H1 (cell line): Measurements from ENCODE around the gene SKIDA1. TPM values are rescaled to one million over a fixed set of nuclear protein-coding genes. Genes with fewer than 3 reads are reported as not detected.
A peak's percentile ranks its signal among the peaks of the same experiment; 100 is the strongest.

Experiments used
- ASH2L ChIP-seq: fragments of 200-600, 300-600 bp; sonication (generic); IDR thresholded peaks from one replicate; pipeline ENCODE4 v1.7.1; 2017; ENCODE audit warnings: low read length
- CBX5 ChIP-seq: fragments of 300-800, 300-1000 bp; sonication (generic); IDR thresholded peaks from 2 replicates; pipeline ENCODE4 v1.7.1; 2016; ENCODE audit warnings: antibody characterized with exemption, low read length, low read depth
- CEBPB ChIP-seq: IDR thresholded peaks from 2 replicates; pipeline ENCODE4 v1.6.1; 2012; ENCODE audit warnings: low read depth, low read length
- CREB1 ChIP-seq: IDR thresholded peaks from 2 replicates; pipeline ENCODE4 v1.6.1; 2012; ENCODE audit warnings: inconsistent platforms
- FOSL1 ChIP-seq: IDR thresholded peaks from 2 replicates; pipeline ENCODE4 v1.6.1; 2011; ENCODE audit warnings: mild to moderate bottlenecking, low read depth, low read length, moderate library complexity; ENCODE audit not compliant: insufficient read depth
- GTF2F1 ChIP-seq: IDR thresholded peaks from 2 replicates; pipeline ENCODE4 v1.6.1; 2012; ENCODE audit warnings: low read depth, low read length, improper control_type of control experiment, borderline replicate concordance
- HDAC2 ChIP-seq, 2 experiments: fragments of 300-600 bp in 1 of 2; sonication (generic) in 1 of 2; IDR thresholded peaks; 2 replicates each; pipeline ENCODE4 v1.6.1; 2011 to 2012; ENCODE audit warnings: low read depth in 2 of 2, low read length in 2 of 2, mild to moderate bottlenecking in 2 of 2, moderate library complexity in 2 of 2, borderline replicate concordance in 1 of 2, inconsistent platforms in 1 of 2
- HDAC6 ChIP-seq: IDR thresholded peaks from one replicate; pipeline ENCODE4 v1.7.1; 2012; ENCODE audit warnings: low read depth, mild to moderate bottlenecking, inconsistent platforms, low read length, moderate library complexity
- JUN ChIP-seq: IDR thresholded peaks from 2 replicates; pipeline ENCODE4 v1.6.1; 2011; ENCODE audit warnings: low read depth, mild to moderate bottlenecking, improper control_type of control experiment, low read length
- KDM1A ChIP-seq: fragments of 200-600, 300-600 bp; sonication (generic); IDR thresholded peaks from 2 replicates; pipeline ENCODE4 v1.7.1; 2016; ENCODE audit warnings: mild to moderate bottlenecking, low read length, borderline replicate concordance
- KDM4A ChIP-seq: IDR thresholded peaks from one replicate; pipeline ENCODE4 v1.7.1; 2012; ENCODE audit warnings: low read depth, mild to moderate bottlenecking, moderate library complexity, low read length, inconsistent platforms; ENCODE audit not compliant: severe bottlenecking
- NANOG ChIP-seq: IDR thresholded peaks from 2 replicates; pipeline ENCODE4 v1.6.1; 2011; ENCODE audit warnings: low read length, low read depth, mild to moderate bottlenecking, inconsistent platforms; ENCODE audit not compliant: insufficient read depth, poor library complexity, severe bottlenecking
- NRF1 ChIP-seq: IDR thresholded peaks from 2 replicates; pipeline ENCODE4 v1.6.1; 2011; ENCODE audit warnings: mild to moderate bottlenecking, low read depth, low read length, improper control_type of control experiment
- POLR2AphosphoS5 ChIP-seq: IDR thresholded peaks from 2 replicates; pipeline ENCODE4 v1.6.1; 2011; ENCODE audit warnings: low read depth, low read length
- RBBP5 ChIP-seq: IDR thresholded peaks from 2 replicates; pipeline ENCODE4 v1.7.1; 2012; ENCODE audit warnings: low read depth, mild to moderate bottlenecking, inconsistent platforms, low read length, moderate library complexity, borderline replicate concordance
- SUZ12 ChIP-seq: fragments of 200-600 bp; sonication (generic); IDR thresholded peaks from 2 replicates; pipeline ENCODE4 v1.6.1; 2012; ENCODE audit warnings: mild to moderate bottlenecking, inconsistent platforms, low read length, moderate library complexity, mixed read lengths
- TAF7 ChIP-seq: optimal IDR thresholded peaks from 2 replicates; pipeline ENCODE3; 2011; ENCODE audit warnings: low read depth, mild to moderate bottlenecking, inconsistent platforms, low read length, moderate library complexity, borderline replicate concordance
- TCF12 ChIP-seq: IDR thresholded peaks from 2 replicates; pipeline ENCODE4 v1.6.1; 2011; ENCODE audit warnings: low read depth, mild to moderate bottlenecking, low read length
- TEAD4 ChIP-seq: IDR thresholded peaks from 2 replicates; pipeline ENCODE4 v1.6.1; 2012; ENCODE audit warnings: low read depth, low read length, inconsistent platforms, mixed read lengths
- ZNF274 ChIP-seq: IDR thresholded peaks from 2 replicates; pipeline ENCODE4 v1.7.0; 2012; ENCODE audit warnings: low read length, borderline replicate concordance; ENCODE audit errors: extremely low read depth
- polyA plus RNA-seq, 7 experiments: library from polyadenylated mRNA; depleted of rRNA in 3 of 7; stranded (reverse) in 5 of 7; unstranded in 2 of 7; fragments of >200 nt in 5 of 7; fragments of 200-250 nt in 2 of 7; gene quantifications; 1 replicate in 5 of 7; 2 replicates in 1 of 7; 4 replicates in 1 of 7; pipeline versions ENCODE4 v1.2.1 to v1.2.3, GENCODE V29; 2011 to 2013; ENCODE audit warnings: missing spikeins in 2 of 7, mixed read lengths in 2 of 7
- total RNA-seq: library from RNA; stranded (reverse); fragmentation: NEBNext Ultra II Directional; extraction: Animal tissue kit (Norgen Biotek cat#: 25700); gene quantifications from 2 replicates; pipeline ENCODE4 v1.2.1, GENCODE V29; 2021
- TF ChIP-seq, protein P1 (sequence below): IDR thresholded peaks from 2 replicates; pipeline ENCODE4 v1.6.1; 2012; ENCODE audit warnings: inconsistent platforms

The SKIDA1 gene
- total and polyA plus RNA-seq, 2 of the 8 experiments (the other 6 are each of a cell fraction or from before 2014, with no cell fraction given) = 1.5 to 8.0 TPM

DNA sequence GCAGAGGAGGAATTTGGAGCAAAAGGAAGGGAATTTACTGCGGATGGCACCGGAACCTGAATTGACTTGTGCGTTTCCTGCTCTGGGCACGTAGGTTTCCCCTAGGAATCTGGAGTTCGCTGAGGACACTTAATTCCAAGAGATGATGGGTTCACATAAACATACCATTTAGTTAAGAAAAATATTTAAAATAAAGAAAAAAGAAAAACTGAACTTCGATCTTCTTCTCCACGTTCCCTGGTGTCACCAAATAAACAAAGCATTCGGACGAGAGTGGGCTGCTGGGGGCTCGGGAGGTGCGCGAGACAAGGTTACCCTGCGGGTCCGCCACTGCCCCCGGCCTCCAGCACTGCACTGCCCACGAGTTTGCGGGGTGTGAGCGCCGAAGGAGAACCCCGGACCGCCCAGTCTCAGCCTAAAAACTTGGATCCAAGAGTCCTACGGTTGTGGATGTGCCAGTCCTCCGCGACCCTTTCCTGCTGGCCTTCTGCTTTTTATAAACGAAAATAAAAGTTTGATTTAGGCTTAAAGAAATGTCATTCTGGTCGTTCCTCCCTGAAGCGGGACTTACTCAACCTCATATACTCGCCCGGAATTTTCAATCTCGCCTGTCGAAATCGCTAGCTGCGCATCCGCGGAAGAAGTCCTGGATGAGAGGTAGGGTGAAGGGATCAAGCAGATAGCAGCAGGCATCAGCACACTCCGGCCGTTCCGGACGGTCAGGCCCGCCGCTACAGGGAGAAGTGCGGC, 30.3 kb downstream of the SKIDA1 start (continued):
- TF ChIP-seq NANOG (no peak), ASH2L (peak; percentile 10), HDAC6 (no peak), KDM4A (no peak), POLR2AphosphoS5 (no peak), TAF7 (peak; percentile 48), NRF1 (no peak), SUZ12 (no peak), TEAD4 (no peak; the same call in 1 of the 2 replicates), HDAC2 (IDR thresholded peaks at IDR 0.05; ENCODE audit: borderline replicate concordance in 1 of 2, low read depth in 2 of 2, low read length in 2 of 2) (no peak), FOSL1 (no peak), KDM1A (no peak), CEBPB (no peak), TCF12 (no peak), GTF2F1 (no peak), RBBP5 (no peak; the same call in 1 of the 2 replicates), JUN (no peak), ZNF274 (no peak), CBX5 (no peak), CREB1 (no peak)
- TF ChIP-seq, protein P1, sequence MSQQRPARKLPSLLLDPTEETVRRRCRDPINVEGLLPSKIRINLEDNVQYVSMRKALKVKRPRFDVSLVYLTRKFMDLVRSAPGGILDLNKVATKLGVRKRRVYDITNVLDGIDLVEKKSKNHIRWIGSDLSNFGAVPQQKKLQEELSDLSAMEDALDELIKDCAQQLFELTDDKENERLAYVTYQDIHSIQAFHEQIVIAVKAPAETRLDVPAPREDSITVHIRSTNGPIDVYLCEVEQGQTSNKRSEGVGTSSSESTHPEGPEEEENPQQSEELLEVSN = no peak
